Measurements from ENCODE around the gene ARMC2. TPM values are rescaled to one million over a fixed set of nuclear protein-coding genes. Genes with fewer than 3 reads are reported as not detected.
"Not testable (repeated sequence)": the region's sequence is repeated elsewhere in the genome, so short reads cannot be mapped to it uniquely, and the experiment has no call there.

Gene ARMC2
- total RNA-seq, 4 donors from 2014 or later, result 0.27 to 4.1 (median 1.2) TPM

DNA sequence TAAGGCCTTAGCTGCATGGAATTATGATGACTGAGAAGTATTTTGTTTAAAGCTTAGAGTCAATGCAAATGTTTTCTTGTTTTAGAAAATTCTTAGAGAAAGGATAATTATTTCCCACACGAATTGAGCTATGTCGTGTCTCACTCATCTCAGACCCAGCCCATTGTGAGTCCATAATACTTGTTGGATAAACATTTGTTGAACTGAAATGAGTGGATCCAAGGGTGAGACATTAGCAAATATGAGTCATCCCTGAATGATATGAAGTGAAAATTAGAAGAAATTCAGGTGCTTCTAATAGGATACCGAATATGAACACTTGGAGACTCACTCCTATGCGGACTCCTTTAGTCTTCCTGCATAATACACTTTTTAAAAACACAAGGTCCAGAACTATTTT, 41.6 kb upstream of the ARMC2 start:
- intact Hi-C loops (cut with DNase I), result no loop called here
- Histone ChIP-seq H3K27me3 (no peaks in the 10 kb centered on the region), H3K4me1 (peaks cover 0 to 22% (median 0%) of the 10 kb centered on the region in 3 donors), H3K9me3 (no peaks in the 10 kb centered on the region), H3K4me3 (no peak overlapping the region), H3K27ac (no peak overlapping the region), H3K36me3 (no peaks in the 10 kb centered on the region)
- 65 to 71% methylated on average over 4 of the region's 4 CpGs for WGBS, 2 donors
- TF ChIP-seq POLR2A (IDR thresholded peaks at IDR 0.05), result no peak
- TF ChIP-seq, protein P1, sequence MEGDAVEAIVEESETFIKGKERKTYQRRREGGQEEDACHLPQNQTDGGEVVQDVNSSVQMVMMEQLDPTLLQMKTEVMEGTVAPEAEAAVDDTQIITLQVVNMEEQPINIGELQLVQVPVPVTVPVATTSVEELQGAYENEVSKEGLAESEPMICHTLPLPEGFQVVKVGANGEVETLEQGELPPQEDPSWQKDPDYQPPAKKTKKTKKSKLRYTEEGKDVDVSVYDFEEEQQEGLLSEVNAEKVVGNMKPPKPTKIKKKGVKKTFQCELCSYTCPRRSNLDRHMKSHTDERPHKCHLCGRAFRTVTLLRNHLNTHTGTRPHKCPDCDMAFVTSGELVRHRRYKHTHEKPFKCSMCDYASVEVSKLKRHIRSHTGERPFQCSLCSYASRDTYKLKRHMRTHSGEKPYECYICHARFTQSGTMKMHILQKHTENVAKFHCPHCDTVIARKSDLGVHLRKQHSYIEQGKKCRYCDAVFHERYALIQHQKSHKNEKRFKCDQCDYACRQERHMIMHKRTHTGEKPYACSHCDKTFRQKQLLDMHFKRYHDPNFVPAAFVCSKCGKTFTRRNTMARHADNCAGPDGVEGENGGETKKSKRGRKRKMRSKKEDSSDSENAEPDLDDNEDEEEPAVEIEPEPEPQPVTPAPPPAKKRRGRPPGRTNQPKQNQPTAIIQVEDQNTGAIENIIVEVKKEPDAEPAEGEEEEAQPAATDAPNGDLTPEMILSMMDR (IDR thresholded peaks at IDR 0.05), result no peak
- no peak for DNase-seq

DNA sequence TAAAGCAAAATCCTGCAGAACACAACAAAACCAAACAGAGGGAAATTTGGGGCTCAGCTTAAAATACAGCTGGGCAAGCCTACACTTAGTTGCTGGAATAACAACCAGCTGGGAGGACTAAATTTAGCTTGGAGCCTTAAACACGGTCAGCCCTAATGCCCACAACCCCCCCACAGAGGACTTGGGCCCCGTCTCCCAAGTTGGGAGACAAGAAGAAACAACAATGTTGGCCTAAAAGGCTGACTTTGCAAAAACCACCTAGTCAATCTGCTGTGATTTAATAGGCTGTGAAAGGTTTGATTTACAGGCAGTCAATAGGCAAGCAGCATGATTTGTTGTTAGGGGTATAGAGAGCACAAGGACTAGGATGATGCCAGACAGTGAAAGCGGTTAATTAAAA, 40.3 kb upstream of the ARMC2 start:
- DNase-seq, result no peak
- intact Hi-C loops (cut with DNase I), result no loop called here

DNA sequence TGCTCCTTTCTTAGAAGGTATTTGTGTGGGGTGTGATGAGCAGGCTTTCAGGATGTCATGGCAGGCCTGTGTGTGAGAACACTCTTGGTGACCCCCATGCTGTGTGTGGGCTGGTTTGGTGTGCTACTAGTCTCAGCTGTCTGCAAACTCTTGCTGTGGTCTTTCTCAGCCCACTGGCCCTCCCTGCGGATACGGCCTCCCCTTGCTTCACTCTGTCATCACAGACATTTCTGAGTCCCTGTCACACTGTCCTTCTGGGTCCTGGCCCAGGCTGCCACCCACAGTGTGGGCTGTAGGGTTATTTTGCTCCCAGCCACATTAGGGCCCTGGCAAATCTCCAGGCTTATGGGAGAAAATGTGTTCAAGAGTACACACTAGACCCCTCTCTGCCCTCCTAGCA, 39.0 kb upstream of the ARMC2 start:
- TF ChIP-seq, protein P1 (IDR thresholded peaks at IDR 0.05), result no peak
- TF ChIP-seq POLR2A (IDR thresholded peaks at IDR 0.05), result no peak
- no peak for DNase-seq
- H3K4me1 ChIP-seq, result peaks cover 0 to 22% (median 0%) of the 10 kb centered on the region in 3 donors
- 88 to 94% methylated on average over 2 of the region's 2 CpGs for WGBS, 2 donors
- H3K4me3 ChIP-seq, result no peak overlapping the region
- H3K27ac ChIP-seq, result no peak overlapping the region
- H3K9me3 ChIP-seq, result no peaks in the 10 kb centered on the region
- no peaks in the 10 kb centered on the region for H3K36me3 ChIP-seq
- H3K27me3 ChIP-seq, result no peaks in the 10 kb centered on the region
- intact Hi-C loops (cut with DNase I), result no loop called here

More for the DNA sequence above, 40.3 kb upstream of the ARMC2 start:
- Histone ChIP-seq H3K4me3 (no peak overlapping the region), H3K9me3 (no peaks in the 10 kb centered on the region), H3K27me3 (no peaks in the 10 kb centered on the region), H3K4me1 (peaks cover 0 to 22% (median 0%) of the 10 kb centered on the region in 3 donors), H3K27ac (no peak overlapping the region), H3K36me3 (no peaks in the 10 kb centered on the region)
- 54 to 77% methylated on average over 3 of the region's 3 CpGs for WGBS, 2 donors
- TF ChIP-seq, protein P1 (IDR thresholded peaks at IDR 0.05), result no peak
- TF ChIP-seq POLR2A (IDR thresholded peaks at IDR 0.05), result no peak

DNA sequence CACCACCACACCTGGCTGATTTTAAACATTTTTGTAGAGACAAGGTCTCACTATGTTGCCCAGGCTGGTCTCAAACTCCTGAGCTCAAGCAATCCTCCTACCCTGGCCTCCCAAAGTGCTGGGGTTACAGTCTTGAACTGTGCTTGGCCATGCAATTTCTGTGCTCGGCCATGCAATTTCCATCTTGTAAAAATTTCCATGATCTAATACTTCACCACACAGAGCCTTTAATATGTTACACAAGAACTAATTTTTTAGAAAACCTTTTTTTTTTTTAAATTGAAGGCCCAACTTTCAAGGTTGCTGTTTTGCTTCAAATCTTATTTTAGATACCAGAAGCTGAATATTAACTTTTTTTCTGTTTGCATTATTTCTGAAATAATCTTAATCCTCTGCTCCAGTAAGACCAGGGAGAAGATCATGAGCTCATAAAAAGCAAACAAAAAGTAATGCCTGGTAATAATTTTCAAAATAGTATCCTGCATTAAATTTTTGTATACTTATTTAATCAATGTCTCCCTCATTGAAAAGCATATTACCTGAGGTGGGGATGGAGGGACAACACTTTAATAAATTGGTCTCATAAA, 38.1 kb upstream of the ARMC2 start:
- no peak for TF ChIP-seq POLR2A (IDR thresholded peaks at IDR 0.05)
- TF ChIP-seq, protein P1 (IDR thresholded peaks at IDR 0.05), result no peak

DNA sequence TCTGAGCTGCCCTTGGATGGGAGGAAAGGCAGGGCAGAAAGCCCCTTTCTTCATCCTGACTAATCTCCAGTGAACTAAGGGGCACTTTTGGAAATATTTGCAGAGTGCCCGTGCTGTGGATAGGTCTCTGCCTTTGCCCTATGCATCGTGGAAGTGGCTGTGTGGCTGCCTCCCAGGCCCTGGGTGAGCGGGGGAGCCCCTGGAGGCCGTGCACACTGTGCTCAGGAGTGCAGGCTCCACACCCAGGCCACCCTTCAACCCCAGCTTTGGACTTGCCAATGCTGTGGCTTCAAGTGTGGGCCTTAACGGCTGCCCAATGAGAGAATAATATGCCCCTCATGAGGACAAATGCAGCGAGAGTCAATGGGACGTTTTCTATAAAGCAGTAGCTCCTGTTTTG, 36.7 kb upstream of the ARMC2 start:
- WGBS, 2 donors, result 75 to 83% methylated on average over 3 to 5 of the region's 7 CpGs
- intact Hi-C loops (cut with DNase I), result no loop called here
- DNase-seq, result no peak

More for the DNA sequence above, 38.1 kb upstream of the ARMC2 start:
- H3K27ac ChIP-seq, result no peak overlapping the region
- H3K4me1 ChIP-seq, result peaks cover 0 to 22% (median 0%) of the 10 kb centered on the region in 3 donors
- intact Hi-C loops (cut with DNase I), result no loop called here
- H3K4me3 ChIP-seq, result no peak overlapping the region
- H3K27me3 ChIP-seq, result no peaks in the 10 kb centered on the region
- 89 to 92% methylated on average over 1 of the region's 1 CpG for WGBS, 2 donors
- H3K36me3 ChIP-seq, result no peaks in the 10 kb centered on the region
- H3K9me3 ChIP-seq, result no peaks in the 10 kb centered on the region
- DNase-seq, result no peak

DNA sequence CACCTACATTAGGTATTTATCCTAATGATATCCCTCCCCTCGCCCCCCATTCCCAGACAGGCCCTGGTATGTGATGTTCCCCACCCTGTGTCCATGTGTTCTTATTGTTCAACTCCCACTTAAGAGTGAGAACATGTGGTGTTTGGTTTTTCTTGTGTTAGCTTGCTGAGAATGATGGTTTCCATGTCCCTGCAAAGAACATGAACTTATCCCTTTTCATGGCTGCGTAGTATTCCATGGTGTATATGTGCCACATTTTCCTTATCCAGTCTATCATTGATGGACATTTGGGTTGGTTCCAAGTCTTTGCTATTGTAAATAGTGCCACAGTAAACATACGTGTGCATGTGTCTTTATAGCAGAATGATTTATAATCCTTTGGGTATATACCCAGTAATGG, 35.0 kb upstream of the ARMC2 start:
- DNase-seq; H3K9me3 ChIP-seq; H3K27ac ChIP-seq; intact Hi-C loops (cut with DNase I); H3K4me3 ChIP-seq; H3K4me1 ChIP-seq; H3K27me3 ChIP-seq; H3K36me3 ChIP-seq: not testable (repeated sequence)
- WGBS, 2 donors, result 55 to 74% methylated on average over 2 to 3 of the region's 3 CpGs

More for the DNA sequence above, 36.7 kb upstream of the ARMC2 start:
- Histone ChIP-seq H3K4me3 (no peak overlapping the region), H3K27me3 (no peaks in the 10 kb centered on the region), H3K36me3 (no peaks in the 10 kb centered on the region), H3K27ac (no peak overlapping the region), H3K9me3 (no peaks in the 10 kb centered on the region), H3K4me1 (peaks cover 0 to 13% (median 0%) of the 10 kb centered on the region in 3 donors)
- TF ChIP-seq, protein P1 (IDR thresholded peaks at IDR 0.05), result no peak
- TF ChIP-seq POLR2A (IDR thresholded peaks at IDR 0.05), result no peak

DNA sequence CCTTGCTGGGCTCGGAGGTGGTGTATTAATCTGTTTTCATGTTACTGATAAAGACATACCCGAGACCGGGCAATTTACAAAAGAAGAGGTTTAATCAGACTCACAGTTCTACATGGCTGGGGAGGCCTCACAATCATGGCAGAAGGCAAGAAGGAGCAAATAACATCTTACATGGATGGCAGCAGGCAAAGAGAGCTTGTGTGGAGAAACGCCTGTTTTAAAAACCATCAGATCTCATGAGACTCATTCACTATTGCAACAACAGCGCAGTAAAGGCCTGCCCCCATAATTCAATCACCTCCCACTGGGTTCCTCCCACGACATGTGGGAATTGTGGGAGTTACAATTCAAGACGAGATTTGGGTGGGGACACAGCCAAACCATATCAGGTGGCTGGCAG, 30.9 kb upstream of the ARMC2 start:
- H3K4me1 ChIP-seq; intact Hi-C loops (cut with DNase I); H3K27ac ChIP-seq; H3K36me3 ChIP-seq; H3K4me3 ChIP-seq; H3K27me3 ChIP-seq; DNase-seq; H3K9me3 ChIP-seq: not testable (repeated sequence)
- WGBS, 2 donors, result 81 to 83% methylated on average over 7 of the region's 7 CpGs

Measured in esophagus squamous epithelium (tissue), 5 donors.